Parathyroid adenoma (tissue), 2 donors: ENCODE measurements around the gene DSCAML1.

Experiments
- H2AFZ ChIP-seq: fragments of 300-600 bp; sonication (generic); one replicate; pipeline ENCODE4 v1.7.0; 2017; ENCODE audit warnings: antibody characterized with exemption, mild to moderate bottlenecking
- H3K27ac ChIP-seq: fragments of 300-600 bp; sonication (generic); one replicate; pipeline ENCODE4 v1.7.0; 2017
- H3K27me3 ChIP-seq: fragments of 300-600 bp; sonication (generic); one replicate; pipeline ENCODE4 v1.7.0; 2017; ENCODE audit warnings: low read length; ENCODE audit not compliant: control insufficient read depth, insufficient read depth
- H3K36me3 ChIP-seq: fragments of 300-600 bp; sonication (generic); one replicate; pipeline ENCODE4 v1.7.0; 2017; ENCODE audit warnings: low read length; ENCODE audit not compliant: control insufficient read depth, insufficient read depth
- H3K4me1 ChIP-seq: fragments of 300-600 bp; sonication (generic); one replicate; pipeline ENCODE4 v1.7.0; 2017; ENCODE audit warnings: control low read depth
- H3K4me2 ChIP-seq: fragments of 300-600 bp; sonication (generic); one replicate; pipeline ENCODE4 v1.7.0; 2017; ENCODE audit warnings: low read length
- H3K4me3 ChIP-seq: fragments of 300-600 bp; sonication (generic); one replicate; pipeline ENCODE4 v1.7.0; 2017; ENCODE audit warnings: low read depth, low read length
- H3K79me2 ChIP-seq: fragments of 300-600 bp; sonication (generic); one replicate; pipeline ENCODE4 v1.7.0; 2017; ENCODE audit warnings: control low read depth
- H3K9ac ChIP-seq: fragments of 300-600 bp; sonication (generic); one replicate; pipeline ENCODE4 v1.7.0; 2017; ENCODE audit warnings: mild to moderate bottlenecking
- H3K9me3 ChIP-seq: fragments of 300-600 bp; sonication (generic); one replicate; pipeline ENCODE4 v1.7.0; 2017; ENCODE audit warnings: low read length; ENCODE audit not compliant: control insufficient read depth
- TF ChIP-seq, protein P1 (sequence below): fragments of 300-600 bp; sonication (generic); IDR thresholded peaks from one replicate; pipeline ENCODE4 v1.7.0; 2017; ENCODE audit warnings: antibody characterized with exemption, mild to moderate bottlenecking
- donor health status: primary hyperparathyroidism.

Gene DSCAML1

DNA sequence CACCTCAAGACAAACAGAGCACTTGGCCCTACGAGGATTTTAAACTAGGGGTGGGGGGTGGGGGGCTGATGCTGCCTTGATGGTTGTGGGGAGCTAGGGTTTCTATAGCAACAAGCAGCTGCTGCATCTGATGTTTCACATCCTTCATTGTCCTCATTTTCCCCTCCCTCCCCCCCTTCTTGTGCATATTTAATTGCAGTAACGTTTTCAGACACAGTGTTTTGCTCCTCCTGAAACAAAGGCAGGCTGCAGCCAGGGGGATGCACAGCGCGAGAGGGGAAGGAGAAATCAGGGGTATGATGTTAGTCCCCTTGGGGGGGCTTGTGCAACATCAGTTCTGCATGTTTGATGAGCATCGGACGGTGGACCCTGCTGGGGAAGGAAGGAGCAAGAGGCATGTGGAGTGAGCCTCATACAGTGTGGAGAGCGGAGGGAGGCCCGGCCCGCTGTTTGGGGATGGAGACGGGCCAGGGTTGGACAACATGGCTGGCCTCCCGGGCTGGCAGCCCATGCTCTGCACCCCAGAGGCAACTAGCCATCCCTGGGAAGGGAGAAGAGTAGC, 261.1 kb downstream of the DSCAML1 start:
- H3K9me3 ChIP-seq = no peaks in the 10 kb centered on the region
- H3K36me3 ChIP-seq = no peaks in the 10 kb centered on the region
- H3K79me2 ChIP-seq = no peaks in the 10 kb centered on the region
- H3K9ac ChIP-seq = no peak overlapping the region
- no peak overlapping the region for H3K27ac ChIP-seq
- no peak overlapping the region for H3K4me3 ChIP-seq
- no peaks in the 10 kb centered on the region for H3K4me1 ChIP-seq
- no peaks in the 10 kb centered on the region for H3K27me3 ChIP-seq
- TF ChIP-seq, protein P1, sequence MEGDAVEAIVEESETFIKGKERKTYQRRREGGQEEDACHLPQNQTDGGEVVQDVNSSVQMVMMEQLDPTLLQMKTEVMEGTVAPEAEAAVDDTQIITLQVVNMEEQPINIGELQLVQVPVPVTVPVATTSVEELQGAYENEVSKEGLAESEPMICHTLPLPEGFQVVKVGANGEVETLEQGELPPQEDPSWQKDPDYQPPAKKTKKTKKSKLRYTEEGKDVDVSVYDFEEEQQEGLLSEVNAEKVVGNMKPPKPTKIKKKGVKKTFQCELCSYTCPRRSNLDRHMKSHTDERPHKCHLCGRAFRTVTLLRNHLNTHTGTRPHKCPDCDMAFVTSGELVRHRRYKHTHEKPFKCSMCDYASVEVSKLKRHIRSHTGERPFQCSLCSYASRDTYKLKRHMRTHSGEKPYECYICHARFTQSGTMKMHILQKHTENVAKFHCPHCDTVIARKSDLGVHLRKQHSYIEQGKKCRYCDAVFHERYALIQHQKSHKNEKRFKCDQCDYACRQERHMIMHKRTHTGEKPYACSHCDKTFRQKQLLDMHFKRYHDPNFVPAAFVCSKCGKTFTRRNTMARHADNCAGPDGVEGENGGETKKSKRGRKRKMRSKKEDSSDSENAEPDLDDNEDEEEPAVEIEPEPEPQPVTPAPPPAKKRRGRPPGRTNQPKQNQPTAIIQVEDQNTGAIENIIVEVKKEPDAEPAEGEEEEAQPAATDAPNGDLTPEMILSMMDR = no peak
- no peak overlapping the region for H2AFZ ChIP-seq
- H3K4me2 ChIP-seq = no peak overlapping the region

DNA sequence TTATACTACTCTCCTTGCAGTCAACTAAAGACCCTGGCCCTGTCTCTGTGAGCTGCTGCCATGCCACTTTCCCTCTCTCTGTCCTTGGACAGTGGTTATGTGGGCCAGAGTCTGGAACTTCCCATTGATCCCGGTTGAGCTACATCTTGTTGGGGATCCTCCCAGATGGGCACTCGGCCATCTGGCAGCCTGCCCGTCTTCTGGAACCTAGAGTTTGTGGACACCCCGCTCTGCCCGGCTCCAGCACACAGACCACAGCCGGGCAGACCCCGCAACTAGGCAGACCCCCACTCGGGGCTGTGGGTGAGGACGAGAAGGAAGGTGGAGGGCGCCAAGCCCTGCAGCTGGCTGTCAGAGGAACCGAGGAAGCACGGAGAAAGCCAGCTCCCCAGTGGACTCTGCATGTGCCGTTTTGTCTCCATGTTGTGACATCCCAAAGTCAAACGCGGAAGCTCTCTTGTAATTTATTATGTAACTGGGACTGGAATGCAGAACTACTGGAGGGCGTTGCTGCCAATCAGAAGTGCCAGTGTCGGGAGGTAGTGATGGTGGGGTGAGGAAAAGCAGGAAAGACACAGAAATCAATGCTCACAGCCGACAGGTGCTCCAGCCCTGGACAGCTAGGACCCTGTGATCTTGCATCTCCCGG, 261.7 kb downstream of the DSCAML1 start:
- Histone ChIP-seq H3K9ac (no peak overlapping the region), H3K79me2 (no peaks in the 10 kb centered on the region), H2AFZ (no peak overlapping the region), H3K36me3 (no peaks in the 10 kb centered on the region), H3K4me1 (no peaks in the 10 kb centered on the region), H3K9me3 (no peaks in the 10 kb centered on the region), H3K27me3 (no peaks in the 10 kb centered on the region), H3K4me2 (no peak overlapping the region), H3K4me3 (no peak overlapping the region), H3K27ac (no peak overlapping the region)
- TF ChIP-seq, protein P1 = no peak

DNA sequence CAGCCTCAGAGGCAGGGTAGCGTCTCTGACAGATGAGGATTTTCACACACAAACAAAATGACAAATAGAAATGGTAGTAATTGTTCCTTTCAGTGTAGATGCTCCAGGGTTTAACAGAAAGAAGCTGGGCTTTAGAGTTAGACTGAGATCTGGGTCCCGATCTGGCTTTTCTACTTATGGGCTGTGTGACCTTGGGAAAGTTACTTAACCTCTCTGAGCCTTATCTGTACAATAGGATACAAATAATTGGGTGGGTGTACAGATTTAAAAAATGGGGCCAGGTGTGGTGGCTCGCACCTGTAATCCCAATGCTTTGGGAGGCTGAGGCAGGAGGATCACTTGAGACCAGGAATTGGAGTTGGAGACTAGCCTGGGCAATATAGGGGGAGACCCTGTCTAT, 264.4 kb downstream of the DSCAML1 start:
- Histone ChIP-seq H3K4me3 (no peak overlapping the region), H3K36me3 (no peaks in the 10 kb centered on the region), H2AFZ (no peak overlapping the region), H3K27ac (no peak overlapping the region), H3K9ac (no peak overlapping the region), H3K4me2 (no peak overlapping the region), H3K4me1 (no peaks in the 10 kb centered on the region), H3K9me3 (no peaks in the 10 kb centered on the region), H3K27me3 (no peaks in the 10 kb centered on the region), H3K79me2 (no peaks in the 10 kb centered on the region)
- TF ChIP-seq, protein P1 = no peak

DNA sequence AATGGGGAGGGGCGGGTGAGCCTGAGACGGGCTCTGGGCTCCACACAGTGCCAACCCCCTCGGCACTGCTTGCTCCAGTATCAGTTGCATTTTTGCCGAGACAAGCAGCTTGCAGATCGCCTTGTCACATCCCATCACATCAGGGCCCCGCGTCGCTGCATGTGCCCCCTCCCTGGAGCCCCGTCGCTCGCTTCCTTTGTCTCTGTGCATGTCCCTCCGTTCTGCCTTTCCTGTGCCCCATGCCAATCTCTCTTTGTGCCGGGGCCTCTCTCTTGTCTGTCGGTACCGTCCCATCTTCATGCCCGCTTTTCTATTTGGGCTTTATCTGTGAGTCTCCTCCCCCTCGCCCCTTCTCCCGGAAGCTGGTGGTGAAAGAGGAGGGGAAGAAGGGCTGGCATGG, 267.2 kb downstream of the DSCAML1 start:
- H3K36me3 ChIP-seq = no peaks in the 10 kb centered on the region
- no peak overlapping the region for H3K9ac ChIP-seq
- no peak overlapping the region for H3K27ac ChIP-seq
- H3K4me2 ChIP-seq = no peak overlapping the region
- TF ChIP-seq, protein P1 = no peak
- no peaks in the 10 kb centered on the region for H3K4me1 ChIP-seq
- H3K4me3 ChIP-seq = no peak overlapping the region
- H3K79me2 ChIP-seq = no peaks in the 10 kb centered on the region
- no peaks in the 10 kb centered on the region for H3K9me3 ChIP-seq
- no peak overlapping the region for H2AFZ ChIP-seq
- no peaks in the 10 kb centered on the region for H3K27me3 ChIP-seq
